T-helper 1 cell treated with Interleukin-12 subunit alpha and Interleukin-12 subunit beta and Interleukin-4 antibody, amounts not matched to agents 30 μg/mL and 1 μg/mL, for 36 hours (primary cell): ENCODE measurements around the gene KIRREL3.
A peak's percentile ranks its signal among the peaks of the same experiment; 100 is the strongest.

Experiments used
- H3K27ac Mint-ChIP-seq: one replicate; pipeline ENCODE4 v1.8.0; 2021; ENCODE audit warnings: mild to moderate bottlenecking, mixed read lengths
- H3K27me3 Mint-ChIP-seq: one replicate; pipeline ENCODE4 v1.8.0; 2021; ENCODE audit warnings: low read depth, mixed read lengths
- H3K36me3 Mint-ChIP-seq: one replicate; pipeline ENCODE4 v1.8.0; 2021; ENCODE audit warnings: low read depth, mixed read lengths
- H3K4me1 Mint-ChIP-seq: one replicate; pipeline ENCODE4 v1.8.0; 2021; ENCODE audit warnings: low read depth, mixed read lengths
- H3K4me3 Mint-ChIP-seq: one replicate; pipeline ENCODE4 v1.8.0; 2021; ENCODE audit warnings: mild to moderate bottlenecking, moderate library complexity, mixed read lengths
- H3K9me3 Mint-ChIP-seq: one replicate; pipeline ENCODE4 v1.8.0; 2021; ENCODE audit warnings: mixed read lengths

The KIRREL3 gene

GRCh38 chr11:126476977-126477376 is 523.6 kb downstream of the KIRREL3 start:
- no peak overlapping the region for H3K4me3 Mint-ChIP-seq
- H3K27ac Mint-ChIP-seq, result peak overlapping the region; percentile 29
- no peaks in the 10 kb centered on the region for H3K27me3 Mint-ChIP-seq
- no peaks in the 10 kb centered on the region for H3K36me3 Mint-ChIP-seq
- no peaks in the 10 kb centered on the region for H3K9me3 Mint-ChIP-seq
- H3K4me1 Mint-ChIP-seq, result peaks cover 23% of the 10 kb centered on the region

GRCh38 chr11:126476266-126476924 is 524.2 kb downstream of the KIRREL3 start:
- no peaks in the 10 kb centered on the region for H3K9me3 Mint-ChIP-seq
- H3K4me3 Mint-ChIP-seq, result no peak overlapping the region
- H3K36me3 Mint-ChIP-seq, result no peaks in the 10 kb centered on the region
- no peaks in the 10 kb centered on the region for H3K27me3 Mint-ChIP-seq
- no peak overlapping the region for H3K27ac Mint-ChIP-seq
- peaks cover 23% of the 10 kb centered on the region for H3K4me1 Mint-ChIP-seq

- no peak overlapping the region for H3K4me3 Mint-ChIP-seq
- no peaks in the 10 kb centered on the region for H3K36me3 Mint-ChIP-seq
- H3K4me1 Mint-ChIP-seq, result peaks cover 18% of the 10 kb centered on the region
- no peak overlapping the region for H3K27ac Mint-ChIP-seq
- H3K27me3 Mint-ChIP-seq, result no peaks in the 10 kb centered on the region
- H3K9me3 Mint-ChIP-seq, result no peaks in the 10 kb centered on the region
Measured at GRCh38 chr11:126475014-126475991, 525.3 kb downstream of the KIRREL3 start.

- H3K27me3 Mint-ChIP-seq, result no peaks in the 10 kb centered on the region
- no peak overlapping the region for H3K27ac Mint-ChIP-seq
- H3K4me3 Mint-ChIP-seq, result no peak overlapping the region
- peaks cover 13% of the 10 kb centered on the region for H3K4me1 Mint-ChIP-seq
- no peaks in the 10 kb centered on the region for H3K9me3 Mint-ChIP-seq
- H3K36me3 Mint-ChIP-seq, result no peaks in the 10 kb centered on the region
Measured at GRCh38 chr11:126474220-126474619, 526.4 kb downstream of the KIRREL3 start.

GRCh38 chr11:126473269-126473668 is 527.3 kb downstream of the KIRREL3 start:
- Mint-ChIP-seq H3K4me3 (no peak overlapping the region), H3K9me3 (no peaks in the 10 kb centered on the region), H3K27ac (no peak overlapping the region), H3K4me1 (peaks cover 10% of the 10 kb centered on the region), H3K27me3 (no peaks in the 10 kb centered on the region), H3K36me3 (no peaks in the 10 kb centered on the region)

GRCh38 chr11:126469311-126469710 is 531.3 kb downstream of the KIRREL3 start:
- Mint-ChIP-seq H3K4me3 (no peak overlapping the region), H3K27me3 (no peaks in the 10 kb centered on the region), H3K4me1 (peaks cover 18% of the 10 kb centered on the region), H3K9me3 (peaks cover 2% of the 10 kb centered on the region), H3K36me3 (peaks cover under 1% of the 10 kb centered on the region), H3K27ac (no peak overlapping the region)

- peaks cover 2% of the 10 kb centered on the region for H3K36me3 Mint-ChIP-seq
- H3K27ac Mint-ChIP-seq, result no peak overlapping the region
- H3K4me3 Mint-ChIP-seq, result no peak overlapping the region
- peaks cover 19% of the 10 kb centered on the region for H3K4me1 Mint-ChIP-seq
- peaks cover 4% of the 10 kb centered on the region for H3K9me3 Mint-ChIP-seq
- H3K27me3 Mint-ChIP-seq, result no peaks in the 10 kb centered on the region
Measured at GRCh38 chr11:126468102-126468521, 532.5 kb downstream of the KIRREL3 start.

- Mint-ChIP-seq H3K36me3 (peaks cover 2% of the 10 kb centered on the region), H3K4me1 (peaks cover 19% of the 10 kb centered on the region), H3K27ac (no peak overlapping the region), H3K27me3 (no peaks in the 10 kb centered on the region), H3K9me3 (peaks cover 4% of the 10 kb centered on the region), H3K4me3 (no peak overlapping the region)
Measured at GRCh38 chr11:126467471-126467870, 533.1 kb downstream of the KIRREL3 start.

GRCh38 chr11:126467046-126467370 is 533.6 kb downstream of the KIRREL3 start:
- peaks cover 19% of the 10 kb centered on the region for H3K4me1 Mint-ChIP-seq
- H3K27ac Mint-ChIP-seq, result no peak overlapping the region
- no peak overlapping the region for H3K4me3 Mint-ChIP-seq
- no peaks in the 10 kb centered on the region for H3K27me3 Mint-ChIP-seq
- H3K9me3 Mint-ChIP-seq, result peaks cover 4% of the 10 kb centered on the region
- peaks cover 2% of the 10 kb centered on the region for H3K36me3 Mint-ChIP-seq

- Mint-ChIP-seq H3K4me1 (peaks cover 19% of the 10 kb centered on the region), H3K9me3 (peaks cover 4% of the 10 kb centered on the region), H3K27me3 (no peaks in the 10 kb centered on the region), H3K4me3 (peak overlapping the region; percentile 53), H3K36me3 (peaks cover 2% of the 10 kb centered on the region), H3K27ac (no peak overlapping the region)
Measured at GRCh38 chr11:126466236-126467045, 534.1 kb downstream of the KIRREL3 start.

GRCh38 chr11:126465573-126466188 is 534.9 kb downstream of the KIRREL3 start:
- Mint-ChIP-seq H3K27ac (peak overlapping the region; percentile 73), H3K9me3 (peaks cover 4% of the 10 kb centered on the region), H3K4me3 (peak overlapping the region; percentile 53), H3K4me1 (peaks cover 19% of the 10 kb centered on the region), H3K27me3 (no peaks in the 10 kb centered on the region), H3K36me3 (peaks cover 2% of the 10 kb centered on the region)

- Mint-ChIP-seq H3K27me3 (no peaks in the 10 kb centered on the region), H3K4me1 (peaks cover 19% of the 10 kb centered on the region), H3K9me3 (peaks cover 4% of the 10 kb centered on the region), H3K27ac (no peak overlapping the region), H3K4me3 (no peak overlapping the region), H3K36me3 (peaks cover 2% of the 10 kb centered on the region)
Measured at GRCh38 chr11:126464796-126465195, 535.8 kb downstream of the KIRREL3 start.

- Mint-ChIP-seq H3K4me1 (peaks cover 19% of the 10 kb centered on the region), H3K4me3 (no peak overlapping the region), H3K9me3 (peaks cover 4% of the 10 kb centered on the region), H3K36me3 (peaks cover 2% of the 10 kb centered on the region), H3K27me3 (no peaks in the 10 kb centered on the region), H3K27ac (no peak overlapping the region)
Measured at GRCh38 chr11:126462422-126462821, 538.1 kb downstream of the KIRREL3 start.

GRCh38 chr11:126461996-126462395 is 538.6 kb downstream of the KIRREL3 start:
- H3K9me3 Mint-ChIP-seq, result peaks cover 4% of the 10 kb centered on the region
- H3K4me1 Mint-ChIP-seq, result peaks cover 19% of the 10 kb centered on the region
- no peak overlapping the region for H3K4me3 Mint-ChIP-seq
- H3K27me3 Mint-ChIP-seq, result no peaks in the 10 kb centered on the region
- H3K36me3 Mint-ChIP-seq, result peaks cover 2% of the 10 kb centered on the region
- H3K27ac Mint-ChIP-seq, result no peak overlapping the region
